ENCODE results near the gene MRGPRD. TPM values are rescaled to one million over a fixed set of nuclear protein-coding genes. Genes with fewer than 3 reads are reported as not detected.

The MRGPRD gene
- total and polyA plus RNA-seq, 7 donors: not detected

- intact Hi-C loops (cut with DNase I): no loop called here
- TF ChIP-seq CTCF (IDR thresholded peaks at IDR 0.05): no peak
- Histone ChIP-seq H3K27me3 (ENCODE audit: insufficient read depth in 3 of 3, low read length in 2 of 3) (no peaks in the 10 kb centered on the region), H3K4me1 (peaks cover under 1% of the 10 kb centered on the region), H3K9me3 (no peaks in the 10 kb centered on the region), H3K4me3 (no peak overlapping the region), H3K36me3 (ENCODE audit: insufficient read depth in 1 of 2, low read depth in 1 of 2) (peaks cover 7 to 99% of the 10 kb centered on the region in 2 donors), H3K27ac (no peak overlapping the region)
- DNase-seq (no peak), ATAC-seq (no peak)
- 86 to 90% (median 89%) methylated on average over 17 of the region's 17 CpGs for WGBS, 3 donors
Measured at GRCh38 chr11:68933605-68934320, 47.0 kb downstream of the MRGPRD start.

GRCh38 chr11:68932933-68933577 is 47.7 kb downstream of the MRGPRD start:
- H3K4me3 ChIP-seq: no peak overlapping the region
- H3K4me1 ChIP-seq: peaks cover 8% of the 10 kb centered on the region
- H3K27ac ChIP-seq: no peak overlapping the region
- WGBS, 3 donors: 92 to 95% (median 93%) methylated on average over 24 of the region's 24 CpGs
- DNase-seq (no peak), ATAC-seq (no peak)
- no peaks in the 10 kb centered on the region for H3K27me3 ChIP-seq (ENCODE audit: insufficient read depth in 3 of 3, low read length in 2 of 3)
- no peak for TF ChIP-seq CTCF (IDR thresholded peaks at IDR 0.05)
- H3K9me3 ChIP-seq: no peaks in the 10 kb centered on the region
- intact Hi-C loops (cut with DNase I): no loop called here
- peaks cover 7 to 98% of the 10 kb centered on the region in 2 donors for H3K36me3 ChIP-seq (ENCODE audit: insufficient read depth in 1 of 2, low read depth in 1 of 2)

- intact Hi-C loops (cut with DNase I): no loop called here
Measured at GRCh38 chr11:68932358-68932757, 48.4 kb downstream of the MRGPRD start.

GRCh38 chr11:68931911-68932310 is 48.9 kb downstream of the MRGPRD start:
- Histone ChIP-seq H3K9me3 (no peaks in the 10 kb centered on the region), H3K27ac (no peak overlapping the region), H3K4me3 (no peak overlapping the region), H3K4me1 (peaks cover 9% of the 10 kb centered on the region), H3K27me3 (ENCODE audit: insufficient read depth in 3 of 3, low read length in 2 of 3) (no peaks in the 10 kb centered on the region), H3K36me3 (ENCODE audit: insufficient read depth in 1 of 2, low read depth in 1 of 2) (peaks cover 5 to 98% of the 10 kb centered on the region in 2 donors)
- WGBS, 3 donors: 76 to 80% (median 77%) methylated on average over 17 of the region's 17 CpGs
- no peak for DNase-seq
- TF ChIP-seq CTCF (IDR thresholded peaks at IDR 0.05): no peak
- intact Hi-C loops (cut with DNase I): no loop called here
- ATAC-seq: no peak

More at GRCh38 chr11:68932358-68932757, 48.4 kb downstream of the MRGPRD start:
- H3K4me1 ChIP-seq: peaks cover 9% of the 10 kb centered on the region
- no peak for ATAC-seq
- no peak for DNase-seq
- TF ChIP-seq CTCF (IDR thresholded peaks at IDR 0.05): no peak
- H3K27me3 ChIP-seq (ENCODE audit: insufficient read depth in 3 of 3, low read length in 2 of 3): no peaks in the 10 kb centered on the region
- WGBS, 3 donors: 71 to 84% (median 71%) methylated on average over 7 of the region's 7 CpGs
- no peak overlapping the region for H3K4me3 ChIP-seq
- H3K9me3 ChIP-seq: no peaks in the 10 kb centered on the region
- H3K27ac ChIP-seq: no peak overlapping the region
- H3K36me3 ChIP-seq (ENCODE audit: insufficient read depth in 1 of 2, low read depth in 1 of 2): peaks cover 6 to 98% of the 10 kb centered on the region in 2 donors
